Measurements from ENCODE around the gene ZNF563. TPM values are rescaled to one million over a fixed set of nuclear protein-coding genes. Genes with fewer than 3 reads are reported as not detected.

The ZNF563 gene
- total RNA-seq, 6 experiments from 2014 or later = 2.4 to 4.5 (median 3.6) TPM

DNA sequence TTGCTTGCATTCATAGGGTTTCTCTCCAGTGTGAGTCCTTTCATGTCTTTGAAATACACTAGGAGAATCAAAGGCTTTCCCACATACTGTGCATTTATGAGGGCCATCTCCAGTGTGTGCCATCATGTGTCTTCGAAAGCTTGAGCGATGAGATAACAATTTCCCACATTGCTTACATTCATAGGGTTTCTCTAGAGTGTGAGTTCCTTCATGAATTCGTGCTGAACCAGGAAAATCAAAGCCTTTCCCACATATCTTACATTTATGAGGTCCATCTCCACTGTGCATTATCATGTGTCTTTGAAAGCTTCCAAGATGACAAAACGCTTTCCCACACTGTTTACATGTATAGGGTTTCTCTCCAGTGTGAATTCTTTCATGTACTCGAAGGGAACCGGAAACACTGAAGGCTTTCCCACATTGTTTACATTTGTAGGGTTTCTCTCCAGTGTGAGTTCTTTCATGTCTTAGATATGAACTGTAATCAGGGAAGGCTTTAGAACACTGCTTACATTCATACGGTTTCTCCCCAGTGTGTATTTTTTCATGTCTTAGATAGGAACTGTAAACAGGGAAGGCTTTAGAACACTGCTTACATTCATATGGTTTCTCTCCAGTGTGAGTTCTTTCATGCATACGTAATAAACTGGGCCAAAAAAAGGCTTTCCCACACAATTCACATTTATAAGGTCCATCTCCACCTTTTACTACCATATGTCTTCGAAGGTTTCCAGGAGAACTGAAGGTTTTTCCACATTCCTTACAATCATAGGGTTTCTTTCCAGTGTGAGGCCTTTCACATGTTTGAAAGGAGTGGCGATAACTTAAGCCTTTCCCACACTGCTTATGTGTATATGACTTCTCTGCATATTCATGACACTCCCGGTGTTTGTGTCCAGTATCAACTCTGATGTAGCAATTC, 60.2 kb downstream of the ZNF563 start:
- DNase-seq = no peak
- H3K27ac ChIP-seq = no peak overlapping the region
- ATAC-seq = no peak
- no peak overlapping the region for H3K4me3 ChIP-seq
- TF ChIP-seq POLR2A (IDR thresholded peaks at IDR 0.05) = no peak
- TF ChIP-seq, protein P1, sequence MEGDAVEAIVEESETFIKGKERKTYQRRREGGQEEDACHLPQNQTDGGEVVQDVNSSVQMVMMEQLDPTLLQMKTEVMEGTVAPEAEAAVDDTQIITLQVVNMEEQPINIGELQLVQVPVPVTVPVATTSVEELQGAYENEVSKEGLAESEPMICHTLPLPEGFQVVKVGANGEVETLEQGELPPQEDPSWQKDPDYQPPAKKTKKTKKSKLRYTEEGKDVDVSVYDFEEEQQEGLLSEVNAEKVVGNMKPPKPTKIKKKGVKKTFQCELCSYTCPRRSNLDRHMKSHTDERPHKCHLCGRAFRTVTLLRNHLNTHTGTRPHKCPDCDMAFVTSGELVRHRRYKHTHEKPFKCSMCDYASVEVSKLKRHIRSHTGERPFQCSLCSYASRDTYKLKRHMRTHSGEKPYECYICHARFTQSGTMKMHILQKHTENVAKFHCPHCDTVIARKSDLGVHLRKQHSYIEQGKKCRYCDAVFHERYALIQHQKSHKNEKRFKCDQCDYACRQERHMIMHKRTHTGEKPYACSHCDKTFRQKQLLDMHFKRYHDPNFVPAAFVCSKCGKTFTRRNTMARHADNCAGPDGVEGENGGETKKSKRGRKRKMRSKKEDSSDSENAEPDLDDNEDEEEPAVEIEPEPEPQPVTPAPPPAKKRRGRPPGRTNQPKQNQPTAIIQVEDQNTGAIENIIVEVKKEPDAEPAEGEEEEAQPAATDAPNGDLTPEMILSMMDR (IDR thresholded peaks at IDR 0.05) = no peak
- 96% methylated on average over 11 of the region's 11 CpGs for WGBS (ENCODE audit: insufficient coverage, low coverage, low lambda C conversion rate, missing lambda C conversion rate)
- peaks cover 0 to 47% (median 25%) of the 10 kb centered on the region in 4 donors for H3K36me3 ChIP-seq
- no peaks in the 10 kb centered on the region for H3K4me1 ChIP-seq
- intact Hi-C loops (cut with DNase I) = no loop called here
- no peaks in the 10 kb centered on the region for H3K27me3 ChIP-seq
- H3K9me3 ChIP-seq = peaks cover 0 to 85% (median 39%) of the 10 kb centered on the region in 4 donors

DNA sequence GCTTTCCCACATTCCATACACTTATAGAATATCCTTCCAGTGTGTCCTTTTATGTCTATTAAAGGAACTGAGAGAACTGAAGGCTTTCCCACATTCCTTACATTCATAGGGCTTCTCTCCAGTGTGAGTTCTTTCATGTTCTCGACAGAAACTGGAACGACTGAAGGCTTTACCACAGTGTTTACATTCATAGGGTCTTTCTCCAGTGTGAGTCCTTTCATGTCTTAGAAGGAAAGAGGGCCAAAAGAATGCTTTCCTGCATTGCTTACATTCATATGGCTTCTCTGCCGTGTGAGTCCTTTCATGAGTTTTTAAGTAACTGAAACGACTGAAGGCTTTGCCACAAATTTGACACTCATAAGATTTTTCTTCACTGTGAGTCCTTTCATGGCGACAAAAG, 61.0 kb downstream of the ZNF563 start:
- peaks cover 0 to 47% (median 25%) of the 10 kb centered on the region in 4 donors for H3K36me3 ChIP-seq

DNA sequence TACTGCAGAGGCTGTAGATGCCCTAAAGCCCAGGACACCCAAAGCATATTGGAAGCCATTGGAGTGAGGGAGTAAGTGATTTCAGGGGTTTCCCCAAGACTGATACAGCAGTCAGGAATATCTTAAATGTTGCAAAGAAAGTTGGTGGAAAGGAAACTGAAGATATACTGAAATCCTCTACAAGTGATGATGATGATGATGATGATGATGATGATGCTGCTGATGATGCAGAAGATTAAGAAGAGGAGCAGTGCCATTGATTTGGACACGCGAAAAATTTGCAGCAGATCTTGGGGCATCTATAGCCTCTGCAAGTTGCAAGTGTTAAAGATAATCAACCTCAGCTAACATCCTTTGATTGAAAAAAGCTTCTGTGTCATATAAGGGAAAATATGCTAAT, 62.6 kb downstream of the ZNF563 start:
- DNase-seq (no peak), ATAC-seq (no peak)
- peaks cover 0 to 78% (median 37%) of the 10 kb centered on the region in 4 donors for H3K9me3 ChIP-seq
- H3K4me3 ChIP-seq = no peak overlapping the region
- no peaks in the 10 kb centered on the region for H3K4me1 ChIP-seq
- intact Hi-C loops (cut with DNase I) = no loop called here
- 100% methylated on average over 2 of the region's 2 CpGs for WGBS (ENCODE audit: insufficient coverage, low coverage, low lambda C conversion rate, missing lambda C conversion rate)
- TF ChIP-seq, protein P1 (IDR thresholded peaks at IDR 0.05) = no peak
- TF ChIP-seq POLR2A (IDR thresholded peaks at IDR 0.05) = no peak
- no peaks in the 10 kb centered on the region for H3K27me3 ChIP-seq
- no peak overlapping the region for H3K27ac ChIP-seq
- H3K36me3 ChIP-seq = peaks cover 0 to 41% (median 25%) of the 10 kb centered on the region in 4 donors

More for the DNA sequence above, 61.0 kb downstream of the ZNF563 start:
- DNase-seq (no peak), ATAC-seq (no peak)
- no peaks in the 10 kb centered on the region for H3K27me3 ChIP-seq
- WGBS (ENCODE audit: insufficient coverage, low coverage, low lambda C conversion rate, missing lambda C conversion rate) = 100% methylated on average over 5 of the region's 5 CpGs
- no peak overlapping the region for H3K27ac ChIP-seq
- intact Hi-C loops (cut with DNase I) = no loop called here
- H3K9me3 ChIP-seq = peaks cover 0 to 79% (median 36%) of the 10 kb centered on the region in 4 donors
- TF ChIP-seq, protein P1 (IDR thresholded peaks at IDR 0.05) = no peak
- TF ChIP-seq POLR2A (IDR thresholded peaks at IDR 0.05) = no peak
- H3K4me3 ChIP-seq = no peak overlapping the region
- H3K4me1 ChIP-seq = no peaks in the 10 kb centered on the region

Small RNAs within 50 kb of the gene (small RNA-seq; reads per million reads assigned to genes)
- gene RPS29P23 = 0 reads per million in 2 experiments

Other genes starting within 250 kb of the ZNF563 start
- 1 to 10 TPM in 5 of 6 experiments, under 1 TPM in 1; 0.98 to 2.7 (median 1.5) TPM for gene ZNF20, start 193.3 kb downstream of the ZNF563 start, total RNA-seq
- 1 to 10 TPM in 4 of 6 experiments, under 1 TPM in 2; 0.57 to 1.8 (median 1.4) TPM for gene ZNF625, start 176.9 kb downstream of the ZNF563 start, total RNA-seq
- gene ZNF136, start 170.5 kb downstream of the ZNF563 start, total RNA-seq = 1 to 10 TPM; 1.3 to 3.9 (median 2.2) TPM
- gene ZNF44, start 38.8 kb downstream of the ZNF563 start, total RNA-seq = 10 to 100 TPM in 1 of 6 experiments, 1 to 10 TPM in 5; 4.9 to 11.6 (median 6.2) TPM
- 1 to 10 TPM in 3 of 6 experiments, under 1 TPM in 3; 0.56 to 2.3 (median 1.3) TPM for gene ZNF442, start 32.0 kb upstream of the ZNF563 start, total RNA-seq
- gene ZNF799, start 67.6 kb upstream of the ZNF563 start, total RNA-seq = 1 to 10 TPM; 2.3 to 2.8 (median 2.7) TPM
- 1 to 10 TPM in 5 of 6 experiments, under 1 TPM in 1; 1.00 to 3.1 (median 2.8) TPM for gene ZNF443, start 107.4 kb upstream of the ZNF563 start, total RNA-seq
- under 1 TPM in 5 of 6 experiments, not detected in 1; 0.22 to 0.97 (median 0.49) TPM for gene ZNF709, start 151.2 kb upstream of the ZNF563 start, total RNA-seq
- gene ZNF564, start 217.8 kb upstream of the ZNF563 start, total RNA-seq = 1 to 10 TPM; 3.1 to 8.1 (median 5.3) TPM